ENCODE results near the gene DLG2. TPM values are rescaled to one million over a fixed set of nuclear protein-coding genes. Genes with fewer than 3 reads are reported as not detected.

DLG2 gene
- polyA plus RNA-seq, 3 donors = 0.24 to 0.39 TPM; not detected in 1

GRCh38 chr11:84722583-84723108 is 904.5 kb downstream of the DLG2 start:
- Histone ChIP-seq H3K4me3 (replicated peaks in 1 of 3; ENCODE audit: low read depth in 2 of 3, low read length in 3 of 3) (no peak overlapping the region), H2AFZ (ENCODE audit: insufficient read depth, low read depth, low read length, poor library complexity, severe bottlenecking) (no peak overlapping the region), H3K36me3 (replicated peaks in 1 of 2; ENCODE audit: control insufficient read depth in 1 of 2, insufficient read depth in 2 of 2, low read length in 2 of 2) (no peaks in the 10 kb centered on the region), H3K9me3 (replicated peaks in 1 of 2; ENCODE audit: control insufficient read depth in 1 of 2, insufficient read depth in 1 of 2, low read length in 2 of 2) (no peaks in the 10 kb centered on the region), H3K27ac (ENCODE audit: low read depth in 1 of 2, low read length in 2 of 2) (no peak overlapping the region), H3K4me2 (replicated peaks; ENCODE audit: extremely low read depth, low read length, poor library complexity, severe bottlenecking) (no peak overlapping the region), H4K20me1 (ENCODE audit: insufficient read depth, low read length) (no peaks in the 10 kb centered on the region), H3K9ac (ENCODE audit: insufficient read depth, low read length, poor library complexity, severe bottlenecking) (no peak overlapping the region), H3K79me2 (ENCODE audit: insufficient read depth, low read length) (no peaks in the 10 kb centered on the region), H3K27me3 (ENCODE audit: control insufficient read depth in 2 of 2, insufficient read depth in 2 of 2, low read length in 2 of 2) (peaks cover 8 to 32% of the 10 kb centered on the region in 2 donors), H3K4me1 (ENCODE audit: control insufficient read depth in 1 of 2, insufficient read depth in 2 of 2, low read length in 2 of 2) (peaks cover 5 to 7% of the 10 kb centered on the region in 2 donors)
- intact Hi-C loops (cut with micrococcal nuclease) = no loop called here
- TF ChIP-seq CTCF (IDR thresholded peaks at IDR 0.05) = no peak
- no peak for DNase-seq
- Mint-ChIP-seq H3K9me3 (peaks cover 0 to 2% (median 0%) of the 10 kb centered on the region in 7 donors), H3K4me1 (peaks cover 14% of the 10 kb centered on the region), H3K27me3 (ENCODE audit: low read depth in 3 of 3) (peaks cover 16 to 34% (median 18%) of the 10 kb centered on the region in 3 donors), H3K27ac (no peak overlapping the region), H3K4me3 (no peak overlapping the region), H3K36me3 (no peaks in the 10 kb centered on the region)
- 70% methylated on average over 1 of the region's 3 CpGs for WGBS (ENCODE audit: insufficient coverage)

DNA sequence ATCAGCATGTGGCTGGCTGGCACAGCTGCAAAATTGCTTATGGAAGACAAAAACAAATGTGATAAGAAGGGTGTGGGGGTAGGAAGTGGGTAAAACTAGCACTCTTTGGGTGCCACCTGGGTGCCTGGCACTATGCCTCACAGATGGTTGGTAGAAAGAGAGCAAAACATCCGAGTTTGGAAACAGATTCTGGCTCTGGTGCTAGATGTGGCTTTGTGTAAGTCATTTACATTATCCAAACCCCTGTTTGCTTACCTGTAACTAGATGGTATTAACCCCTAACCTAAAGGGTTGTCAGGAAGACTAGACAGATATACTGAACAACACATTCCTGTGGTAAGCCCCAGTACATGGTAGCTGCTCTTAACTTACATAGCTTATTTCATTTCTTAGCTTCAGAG is 905.6 kb downstream of the DLG2 start:
- Histone ChIP-seq H3K4me2 (replicated peaks; ENCODE audit: extremely low read depth, low read length, poor library complexity, severe bottlenecking) (no peak overlapping the region), H2AFZ (ENCODE audit: insufficient read depth, low read depth, low read length, poor library complexity, severe bottlenecking) (no peak overlapping the region), H3K4me1 (ENCODE audit: control insufficient read depth in 1 of 2, insufficient read depth in 2 of 2, low read length in 2 of 2) (peaks cover 5 to 7% of the 10 kb centered on the region in 2 donors), H3K4me3 (replicated peaks in 1 of 3; ENCODE audit: low read depth in 2 of 3, low read length in 3 of 3) (no peak overlapping the region), H3K9me3 (replicated peaks in 1 of 2; ENCODE audit: control insufficient read depth in 1 of 2, insufficient read depth in 1 of 2, low read length in 2 of 2) (no peaks in the 10 kb centered on the region), H4K20me1 (ENCODE audit: insufficient read depth, low read length) (no peaks in the 10 kb centered on the region), H3K79me2 (ENCODE audit: insufficient read depth, low read length) (no peaks in the 10 kb centered on the region), H3K36me3 (replicated peaks in 1 of 2; ENCODE audit: control insufficient read depth in 1 of 2, insufficient read depth in 2 of 2, low read length in 2 of 2) (no peaks in the 10 kb centered on the region), H3K27me3 (ENCODE audit: control insufficient read depth in 2 of 2, insufficient read depth in 2 of 2, low read length in 2 of 2) (peaks cover 8 to 32% of the 10 kb centered on the region in 2 donors), H3K9ac (ENCODE audit: insufficient read depth, low read length, poor library complexity, severe bottlenecking) (no peak overlapping the region), H3K27ac (ENCODE audit: low read depth in 1 of 2, low read length in 2 of 2) (no peak overlapping the region)
- no CpG with 5 or more reads among the region's 1 CpG for WGBS (ENCODE audit: insufficient coverage)
- intact Hi-C loops (cut with micrococcal nuclease) = no loop called here
- Mint-ChIP-seq H3K4me1 (peaks cover 14% of the 10 kb centered on the region), H3K27ac (no peak overlapping the region), H3K9me3 (peaks cover 0 to 2% (median 0%) of the 10 kb centered on the region in 7 donors), H3K4me3 (peak overlapping the region in 1 of 2 donors; percentile 89), H3K27me3 (ENCODE audit: low read depth in 3 of 3) (peaks cover 16 to 34% (median 18%) of the 10 kb centered on the region in 3 donors), H3K36me3 (no peaks in the 10 kb centered on the region)
- DNase-seq = no peak
- TF ChIP-seq CTCF (IDR thresholded peaks at IDR 0.05) = no peak

Measured in CD14-positive monocyte (primary cell).